Vagina (tissue), 2 donors: ENCODE data around the gene ZNF512.

Experiments
- CTCF ChIP-seq, 3 experiments: fragments of 450-650 bp in 2 of 3; fragments of 200-600 bp in 1 of 3; sonication (generic) in 1 of 3; IDR thresholded peaks; one replicate each; pipeline ENCODE4 v1.5.1; 2017 to 2019; ENCODE audit warnings: antibody characterized with exemption in 3 of 3, mild to moderate bottlenecking in 2 of 3, moderate library complexity in 2 of 3
- POLR2AphosphoS5 ChIP-seq, 2 donors: sonication (generic); formaldehyde crosslinking; IDR thresholded peaks; one replicate each; pipeline ENCODE4 v1.9.0; 2017; ENCODE audit warnings: antibody characterized with exemption in 2 of 2, mild to moderate bottlenecking in 2 of 2, low read depth in 1 of 2; ENCODE audit not compliant: insufficient read depth in 1 of 2

- no peak for TF ChIP-seq CTCF (IDR thresholded peaks at IDR 0.05)
- no peak for TF ChIP-seq POLR2AphosphoS5 (IDR thresholded peaks at IDR 0.05; ENCODE audit: insufficient read depth in 1 of 2, low read depth in 1 of 2)
These were observed 37.3 kb upstream of the ZNF512 start for GRCh38 chr2:27545348-27546141.
